HG03039 (cell line): ENCODE measurements around the gene SALL1.

ENCODE experiments used
- ATAC-seq: cut with Tn5 transposase; IDR thresholded peaks from one replicate; pipeline ENCODE4 v1.9.1; 2021; ENCODE audit warnings: mild to moderate bottlenecking, moderate library complexity; ENCODE audit not compliant: unreplicated experiment

The SALL1 gene

DNA sequence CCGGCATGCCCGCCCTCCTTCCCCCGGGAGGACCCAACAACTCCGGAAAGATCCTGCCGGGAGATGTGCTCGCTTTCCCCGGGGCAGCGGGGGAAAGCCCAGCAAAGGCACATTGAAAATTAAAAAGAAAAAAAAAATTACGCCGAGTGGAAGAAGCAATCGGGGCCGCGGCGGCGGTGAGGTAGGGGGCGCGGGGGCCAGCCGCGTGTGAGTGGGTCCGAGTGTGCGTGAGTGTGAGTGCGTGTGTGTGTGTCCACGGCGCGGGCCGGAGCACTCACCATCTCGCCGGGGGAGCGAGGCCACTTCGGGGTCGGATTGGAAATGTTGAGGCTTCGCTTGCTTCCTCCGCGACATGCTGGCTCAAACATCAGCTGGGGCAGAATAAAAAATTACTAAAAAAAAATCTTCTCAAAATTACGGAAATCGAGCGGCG is at the start of gene SALL1:
SALL1 (minus strand) TSS at position 383 of the 433 bp plus-strand sequence; CDS start at position 354, 29 bp downstream.
- no peak for ATAC-seq

DNA sequence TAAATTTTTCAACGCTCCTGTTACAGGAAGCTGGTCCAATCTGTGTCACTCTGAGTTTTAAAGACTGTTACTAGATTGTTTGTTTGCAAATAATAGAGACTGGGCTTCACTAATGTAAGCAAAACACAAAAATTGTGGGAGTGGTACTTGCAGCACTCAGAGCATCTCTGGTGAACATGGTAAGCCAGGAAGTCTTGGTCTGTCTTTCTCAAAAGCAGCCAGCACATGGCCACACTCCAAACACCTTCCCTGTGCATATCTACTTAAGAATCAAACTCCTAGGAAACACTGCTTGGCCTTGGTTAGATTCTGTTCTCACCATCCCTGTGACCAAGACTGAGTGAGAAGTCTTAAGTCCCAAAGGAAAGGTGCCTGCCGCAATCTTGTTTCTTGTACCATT is 49.7 kb upstream of the SALL1 start:
- no peak for ATAC-seq

DNA sequence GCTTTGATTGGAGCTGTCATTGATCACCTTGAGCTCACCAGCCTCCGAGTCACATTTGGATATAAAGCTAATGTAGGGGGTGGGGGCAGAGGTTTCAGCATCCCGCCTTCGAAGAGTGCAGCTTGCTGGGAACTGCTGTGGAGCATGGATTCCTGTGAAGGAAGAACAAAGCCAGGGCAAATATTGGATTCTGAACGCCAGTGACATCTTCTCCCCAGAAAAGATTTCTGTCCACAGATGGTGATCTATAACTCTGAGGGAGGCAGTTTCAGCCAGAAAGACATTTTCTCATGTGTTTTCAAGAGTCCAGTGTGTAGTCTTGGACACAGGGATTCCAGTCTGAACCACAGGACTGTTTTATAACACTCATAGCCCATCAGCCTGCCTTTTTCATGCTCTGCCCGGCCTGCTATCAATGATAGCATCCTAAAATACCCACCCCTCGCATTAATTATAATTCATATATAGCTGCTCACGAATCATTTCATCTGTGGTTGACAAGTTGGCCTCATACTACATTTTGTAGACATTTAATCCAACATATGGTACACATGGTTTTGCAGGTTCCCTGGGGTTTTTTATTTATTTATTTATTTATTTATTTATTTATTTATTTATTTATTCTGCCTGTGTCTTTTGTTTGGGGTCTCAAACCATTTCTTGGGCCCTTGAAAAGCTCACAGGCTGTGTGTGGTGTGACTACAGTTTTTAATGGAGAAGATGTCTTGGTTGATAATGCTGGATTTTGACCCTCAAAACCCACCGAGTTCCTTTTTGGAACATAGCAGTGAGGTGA is 47.1 kb upstream of the SALL1 start:
- ATAC-seq: no peak

DNA sequence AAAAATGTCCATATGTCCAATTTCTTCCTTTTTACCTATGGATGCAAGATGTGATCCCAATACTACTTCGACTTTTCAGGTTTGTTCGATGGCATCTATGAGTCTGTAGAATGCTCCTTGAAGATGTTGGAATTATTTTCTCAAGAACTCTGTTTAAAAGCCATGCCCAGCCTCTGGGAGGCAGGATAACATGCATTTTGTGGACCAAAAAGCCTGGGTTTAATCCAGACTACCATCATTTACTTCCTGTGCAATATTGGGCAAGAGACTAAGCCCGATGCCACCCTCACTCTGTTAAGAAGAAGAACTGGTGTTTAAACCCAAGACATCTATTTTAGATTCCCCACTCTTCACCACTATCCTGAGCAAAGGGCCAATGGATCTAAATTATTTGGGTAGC is 42.8 kb upstream of the SALL1 start:
- no peak for ATAC-seq

DNA sequence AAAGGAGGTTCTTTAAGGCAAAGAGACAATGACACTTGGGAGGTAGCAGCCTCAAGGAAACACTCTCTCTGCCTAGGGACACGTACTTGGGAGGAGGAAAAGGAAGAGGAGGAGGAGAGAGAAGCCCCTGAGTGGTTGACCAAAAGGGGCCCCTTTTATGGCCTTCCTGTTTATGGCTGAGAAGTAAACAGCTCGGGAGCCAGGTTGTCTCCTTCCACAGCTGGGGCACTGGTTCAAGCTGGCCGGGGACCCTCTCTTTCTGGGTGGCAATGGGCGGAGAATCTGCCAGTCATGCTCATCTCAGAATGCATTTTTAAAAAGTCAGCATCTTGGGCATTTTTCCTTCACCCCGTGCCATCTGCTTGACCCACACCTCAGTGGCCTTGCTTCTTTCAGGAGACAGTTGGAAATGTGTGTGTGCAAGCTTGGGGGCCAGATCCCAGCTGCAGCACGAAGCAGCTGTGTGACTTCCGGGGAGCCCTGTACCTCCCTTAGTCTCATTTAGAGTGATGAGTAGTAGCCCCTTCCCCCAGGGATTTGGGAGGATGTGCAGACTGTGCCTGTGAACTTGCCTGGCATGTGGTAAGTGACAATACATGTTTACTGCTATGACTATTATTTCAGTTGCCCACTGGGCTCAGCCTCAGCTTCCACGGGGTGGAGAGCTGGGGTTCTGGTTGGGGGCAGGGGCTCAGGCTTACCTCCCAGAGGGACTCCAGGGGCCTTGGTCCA is 33.8 kb upstream of the SALL1 start:
- no peak for ATAC-seq

DNA sequence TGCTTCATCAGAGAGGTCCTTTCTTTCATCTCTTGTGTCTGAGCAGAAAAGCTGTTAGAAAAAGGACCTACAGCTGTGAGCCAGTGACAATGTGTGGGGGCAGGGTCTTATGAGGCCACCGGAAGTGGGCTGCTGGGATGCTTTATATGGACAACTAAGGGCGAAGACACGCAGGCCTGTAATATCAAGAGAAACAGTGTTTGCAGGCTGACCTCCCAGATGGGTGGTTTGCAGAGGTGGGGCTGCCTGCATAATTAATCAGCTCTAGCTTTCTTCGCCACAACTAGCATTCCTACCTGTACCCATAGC is 30.4 kb upstream of the SALL1 start:
- no peak for ATAC-seq

DNA sequence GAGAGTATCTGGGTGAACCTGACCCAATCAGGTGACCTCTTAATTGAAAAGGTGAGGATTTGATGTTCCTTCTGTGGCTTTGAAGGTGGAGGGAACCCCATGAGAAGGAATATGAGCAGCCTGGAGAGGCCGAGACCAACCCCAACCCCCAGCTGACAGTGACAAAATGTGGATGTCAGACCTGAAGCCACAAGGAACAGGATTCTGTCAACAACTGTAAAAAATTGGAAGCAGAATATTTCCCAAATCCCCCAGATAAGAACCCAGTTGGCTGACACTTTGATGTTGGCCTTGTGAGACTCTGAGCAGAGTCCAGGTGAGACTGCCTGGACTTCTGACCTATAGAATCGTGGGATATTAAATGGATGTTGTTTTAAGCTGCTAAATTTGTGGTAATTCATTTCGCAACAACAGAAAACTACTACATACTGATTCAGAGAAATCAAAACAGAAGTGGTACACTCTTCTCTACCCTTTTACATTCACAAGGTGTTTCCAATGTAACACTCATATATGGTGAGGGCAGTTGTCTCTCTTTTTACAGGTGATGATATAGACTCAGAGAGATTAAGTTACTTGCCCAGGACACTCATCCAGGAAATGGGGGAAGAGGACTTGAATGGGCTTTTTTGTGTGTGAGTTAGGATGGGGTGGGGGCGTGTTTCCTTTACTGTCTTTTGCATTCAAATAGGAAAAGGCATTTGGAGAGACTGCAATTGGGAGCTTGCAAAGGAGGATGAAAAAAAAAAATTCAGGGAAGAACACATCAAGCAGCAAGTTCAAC is 29.8 kb upstream of the SALL1 start:
- ATAC-seq: no peak

DNA sequence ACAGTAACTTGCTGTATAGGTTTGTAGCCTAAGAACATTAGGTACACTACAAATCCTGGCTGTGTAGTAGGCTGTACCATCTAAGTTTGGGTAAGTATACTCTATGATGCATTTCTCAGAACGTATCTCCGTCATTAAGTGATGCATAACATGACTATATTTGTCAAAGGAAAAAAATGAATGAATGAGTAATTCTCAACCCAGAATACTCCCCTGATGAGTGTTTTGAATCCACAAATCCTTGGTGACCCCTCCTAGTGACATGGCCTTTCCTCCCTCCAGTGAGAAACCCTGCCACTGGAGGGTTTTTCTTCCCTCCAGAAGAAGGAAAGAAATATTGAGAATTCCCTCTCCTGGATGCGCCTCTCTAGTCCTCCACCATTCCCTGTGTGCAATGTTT is 24.0 kb upstream of the SALL1 start:
- no peak for ATAC-seq

DNA sequence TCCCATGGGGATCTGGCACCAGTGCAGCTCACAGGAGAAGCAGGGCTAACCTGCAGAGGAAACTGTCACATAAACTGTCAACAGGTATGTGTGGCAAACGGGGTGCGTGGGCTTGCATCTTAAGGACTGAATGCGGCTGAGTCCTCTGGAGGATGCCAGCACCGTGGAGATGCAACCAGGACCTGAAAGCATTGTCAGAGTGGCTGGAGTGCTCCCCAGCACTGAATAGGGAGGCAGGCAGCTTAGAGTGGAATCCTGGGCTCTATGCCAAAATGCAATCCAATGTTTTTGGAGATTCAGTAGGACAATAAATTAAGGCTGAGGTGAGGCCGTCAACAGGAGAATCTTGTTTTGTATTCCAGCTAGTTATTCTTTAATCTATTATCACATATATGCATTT is 21.3 kb upstream of the SALL1 start:
- ATAC-seq: no peak

DNA sequence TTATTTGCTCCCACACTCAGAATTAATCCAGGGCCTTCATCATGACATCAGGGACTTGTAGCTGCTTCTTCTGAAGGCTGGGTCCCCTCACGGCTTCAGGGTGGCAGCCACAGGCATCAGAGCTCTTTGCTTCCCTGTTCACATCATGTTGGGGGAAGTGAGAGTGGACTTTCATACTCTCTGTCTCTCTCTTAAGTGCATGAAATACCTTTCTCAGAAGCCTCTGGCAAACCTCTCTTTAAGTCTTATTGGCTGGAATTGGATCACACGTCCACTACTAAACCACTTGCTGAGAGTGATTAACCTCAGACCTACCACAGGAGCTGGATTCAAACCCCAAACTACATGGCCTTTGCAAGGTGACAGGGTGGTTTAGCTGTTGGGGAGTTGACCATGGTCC is 17.7 kb upstream of the SALL1 start:
- ATAC-seq: no peak

DNA sequence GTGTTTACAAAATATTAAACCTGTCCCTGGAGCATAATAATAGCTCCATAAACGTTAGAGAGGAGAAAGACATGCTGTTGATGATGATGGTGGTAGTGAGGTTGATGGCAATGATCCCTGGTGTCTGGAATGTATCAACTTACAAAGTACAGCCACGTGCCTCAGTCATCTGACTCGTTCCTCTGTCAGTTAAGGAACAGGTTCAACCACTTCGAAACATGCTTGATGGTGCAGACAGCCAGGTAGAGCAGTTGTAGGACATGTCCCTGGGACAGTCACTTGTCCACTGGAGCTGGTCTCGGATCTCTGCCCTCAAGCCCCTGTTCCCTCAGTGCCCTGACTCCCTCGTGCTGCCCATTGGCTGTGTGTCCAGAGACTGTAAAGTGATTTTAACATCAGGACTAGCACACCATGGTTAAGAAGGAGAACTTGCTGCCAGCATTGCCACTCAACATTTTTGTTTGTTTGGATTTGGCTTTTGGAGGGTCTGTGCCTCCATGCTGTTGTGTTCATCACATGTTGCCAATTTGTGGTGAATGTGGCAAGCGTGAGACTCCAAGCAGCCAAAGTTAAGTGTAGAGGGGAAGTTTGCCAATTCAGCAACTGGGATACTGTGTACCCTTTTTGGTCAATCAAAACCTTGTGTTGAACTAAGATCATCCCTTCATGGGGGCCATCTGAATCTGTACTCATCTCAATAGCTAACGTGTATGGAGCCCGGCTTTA is 16.3 kb upstream of the SALL1 start:
- ATAC-seq: no peak

DNA sequence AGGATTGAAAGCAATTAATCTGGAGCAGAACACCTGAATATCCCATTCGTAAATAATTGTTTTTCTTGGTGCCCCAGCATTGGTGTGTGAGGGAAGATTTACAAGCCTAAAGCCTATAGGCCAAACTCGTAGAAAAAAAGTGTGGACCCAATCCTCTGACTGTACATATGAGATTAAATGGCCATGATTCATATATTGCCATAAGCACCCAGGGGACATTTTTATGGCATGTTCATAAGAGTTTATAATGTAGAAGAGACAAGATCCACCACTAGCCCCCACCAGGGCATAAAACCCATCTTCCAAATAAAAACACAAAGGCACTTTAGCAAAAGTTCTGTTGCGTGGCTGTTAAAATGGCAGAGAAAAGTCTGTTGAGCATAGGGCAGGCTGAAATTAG is 15.5 kb upstream of the SALL1 start:
- ATAC-seq: no peak

DNA sequence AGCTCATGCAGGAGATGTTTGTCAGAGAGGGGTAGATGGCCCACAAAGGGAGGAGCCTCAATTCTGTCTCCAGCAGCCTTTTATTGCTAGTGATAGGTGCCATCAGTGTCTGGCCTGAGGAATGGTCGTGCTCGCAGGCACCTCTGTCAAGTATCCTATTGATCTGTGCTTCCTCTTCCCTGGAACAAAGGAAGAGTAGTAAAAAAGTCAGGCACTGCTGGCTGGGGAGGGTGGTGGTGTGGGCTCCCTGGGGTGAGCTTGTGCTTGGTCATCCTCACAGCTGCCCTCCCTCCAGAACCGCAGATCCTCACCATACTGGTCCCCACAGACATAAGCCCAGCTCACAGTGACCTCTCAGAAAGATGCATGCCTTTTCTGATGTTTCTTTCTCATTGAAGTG is 15.0 kb upstream of the SALL1 start:
- no peak for ATAC-seq

DNA sequence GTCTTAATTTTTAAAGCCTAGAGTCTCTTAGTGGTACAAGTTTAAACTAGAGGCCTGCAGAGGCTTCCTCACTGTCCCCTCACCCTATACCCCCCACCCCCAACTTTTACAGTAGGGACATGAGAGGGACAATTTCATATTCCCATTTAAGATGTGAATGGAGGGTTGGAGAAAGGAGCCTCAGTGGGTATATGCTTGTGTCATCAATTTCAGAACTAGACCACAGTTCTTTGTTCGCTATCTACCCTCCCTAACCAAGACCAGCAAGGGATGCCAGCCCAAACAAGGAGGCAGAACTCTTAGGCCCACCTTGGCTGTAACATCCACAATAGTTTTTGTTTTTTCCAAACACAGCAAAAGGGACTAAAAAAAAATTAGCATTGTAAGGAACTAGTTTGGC is 14.0 kb upstream of the SALL1 start:
- no peak for ATAC-seq

DNA sequence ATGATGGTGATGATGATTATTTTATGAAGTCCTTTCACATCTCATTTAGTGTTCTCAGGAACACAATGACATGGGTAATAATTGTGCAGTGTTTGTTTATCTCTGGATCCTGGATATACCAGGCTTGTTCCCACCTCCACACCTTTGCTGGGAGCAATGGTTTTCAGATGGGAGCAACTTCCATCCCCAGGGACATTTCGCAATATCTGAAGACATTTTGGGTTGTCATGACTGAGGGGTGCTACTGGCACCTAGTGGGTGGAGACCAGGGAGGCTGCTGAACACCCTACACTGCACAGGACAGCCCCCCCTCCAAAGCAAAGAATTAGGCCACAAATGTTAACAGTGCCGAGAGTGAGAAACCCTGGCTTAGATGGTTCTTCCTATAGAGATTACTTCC is 13.5 kb upstream of the SALL1 start:
- no peak for ATAC-seq

DNA sequence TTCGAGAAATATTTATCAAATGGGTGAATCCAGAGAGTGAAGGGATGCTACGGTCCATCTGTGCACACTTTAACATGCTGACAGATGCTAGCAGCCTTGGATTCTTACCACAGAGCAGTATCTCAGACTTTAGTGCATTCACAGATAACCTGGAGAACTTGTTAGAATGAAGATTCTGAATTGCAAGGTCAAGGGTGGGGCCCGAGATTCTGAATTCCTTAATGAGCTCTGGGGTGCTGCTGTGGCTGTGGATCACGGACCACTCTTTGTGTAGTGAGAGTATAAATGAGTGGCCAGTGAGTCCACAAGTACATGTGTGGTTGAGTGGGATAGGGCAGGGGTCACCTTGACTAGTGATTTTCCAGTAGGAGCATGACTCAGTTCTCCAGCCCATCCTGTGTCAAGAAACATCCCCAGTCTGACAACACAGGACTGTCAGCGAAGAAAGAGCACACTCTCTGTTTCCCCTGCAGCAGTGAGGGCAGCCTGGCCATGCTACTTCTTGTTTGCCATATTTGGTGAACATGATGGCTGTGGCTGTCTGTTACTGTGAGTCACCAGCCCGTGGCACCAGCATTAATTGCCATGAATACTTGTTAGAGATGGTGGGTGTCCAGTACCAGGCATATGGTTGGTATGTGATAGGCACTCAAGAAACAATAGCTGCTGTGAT is 13.0 kb upstream of the SALL1 start:
- ATAC-seq: no peak

DNA sequence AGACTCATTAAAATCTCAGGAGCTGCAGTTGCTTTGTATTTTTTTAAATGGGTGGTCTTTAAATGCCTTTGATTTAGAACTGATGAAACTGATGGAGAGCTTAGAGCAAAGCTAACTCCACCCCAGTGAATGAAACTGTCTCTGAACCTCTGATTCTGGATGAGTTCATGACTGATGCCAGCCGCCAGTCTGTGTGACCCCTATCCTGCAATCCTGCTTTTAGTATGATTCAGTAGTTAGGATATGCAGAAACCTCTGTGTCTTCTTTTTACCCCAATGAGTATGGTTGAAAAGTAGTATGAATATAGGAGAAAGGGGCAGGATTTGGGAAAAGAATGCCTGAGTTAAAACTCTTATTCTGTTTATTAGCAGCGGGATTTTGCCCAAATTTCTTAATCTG is 12.3 kb upstream of the SALL1 start:
- ATAC-seq: no peak

DNA sequence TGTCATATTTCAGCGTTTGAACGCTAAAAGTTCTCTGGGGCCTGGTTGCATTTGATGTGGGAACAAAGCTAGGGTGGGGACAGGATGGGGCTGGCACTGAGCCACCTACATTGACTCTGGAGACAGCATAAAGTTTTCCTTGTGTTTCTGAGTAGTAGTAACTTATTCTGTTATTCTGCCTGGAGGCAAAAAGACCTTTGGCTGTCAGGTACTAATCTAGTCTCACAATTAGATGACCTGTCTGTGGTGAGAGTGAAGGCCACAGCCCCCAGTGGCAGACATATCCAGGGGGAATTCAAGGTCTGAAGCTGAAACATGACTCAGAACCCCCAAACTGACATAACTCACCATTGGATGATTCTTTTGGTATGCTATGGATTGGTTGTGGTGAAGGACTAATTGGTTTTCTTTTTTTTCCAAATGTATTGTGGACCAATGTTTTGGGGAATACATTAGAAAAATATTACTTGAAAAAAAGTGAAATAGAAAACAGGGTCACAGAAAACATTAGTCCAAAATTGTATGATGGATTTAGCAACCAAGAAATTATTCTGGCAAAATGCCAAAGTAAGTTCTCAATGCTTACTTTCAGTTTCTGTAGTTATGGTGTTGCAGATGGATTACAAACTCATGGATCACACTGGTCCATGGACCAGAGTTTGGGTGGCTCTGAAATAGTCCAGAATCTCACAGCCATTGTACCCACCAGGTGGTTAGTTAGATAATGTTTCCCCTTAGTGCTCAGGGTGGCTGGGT is 10.5 kb upstream of the SALL1 start:
- ATAC-seq: no peak

DNA sequence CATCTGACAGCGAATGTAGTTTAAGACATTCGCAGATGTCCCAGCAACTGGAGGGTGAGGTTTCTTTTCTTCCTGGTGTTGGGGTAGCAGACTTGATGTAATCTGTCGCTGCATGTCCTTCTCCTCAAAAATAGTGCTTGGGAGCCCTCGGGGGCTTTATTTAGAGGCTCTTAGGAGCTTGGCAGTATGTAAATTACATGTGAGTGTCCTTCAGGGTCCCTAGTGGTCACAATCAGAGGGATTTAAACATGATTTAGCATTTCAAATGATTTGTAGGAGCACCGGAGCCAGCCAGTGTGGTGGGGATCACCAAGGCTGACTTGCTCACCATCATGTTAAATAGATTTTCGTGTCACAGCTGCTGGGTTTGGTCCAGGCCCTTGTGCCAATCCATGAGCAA is 8.8 kb upstream of the SALL1 start:
- no peak for ATAC-seq

DNA sequence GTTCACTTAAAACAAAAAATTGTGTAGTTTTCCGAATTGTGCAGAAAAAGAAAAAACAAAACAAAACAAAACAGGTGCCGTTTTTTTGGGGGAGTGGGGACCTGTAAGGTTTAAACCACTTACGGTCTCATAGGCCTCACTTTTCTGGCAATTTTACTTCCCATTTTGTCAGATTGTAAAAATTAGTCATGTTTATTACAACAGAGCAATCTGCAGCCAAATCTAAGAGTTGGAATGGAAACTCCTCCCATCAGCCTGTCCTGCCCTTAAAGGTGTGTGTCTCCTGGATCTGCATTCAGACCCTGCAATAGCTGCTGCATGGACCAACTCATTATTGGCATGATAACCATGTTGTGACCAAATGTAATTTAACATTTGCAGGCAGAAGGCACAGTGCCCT is 8.2 kb upstream of the SALL1 start:
- ATAC-seq: no peak
